ENCODE measurements around the gene PEX26.

PEX26 gene

GRCh38 chr22:18110194-18110953 is 32.6 kb downstream of the PEX26 start, which contains the start of gene TUBA8:
TUBA8 (plus strand) TSS chr22:18110809; CDS start chr22:18110866, 57 bp downstream.
- peak within 1 kb of the TSS; percentile 18 for H3K4me3 ChIP-seq (ENCODE audit: severe bottlenecking)
- DNase-seq (ENCODE audit: low spot score), result no peak
- ATAC-seq (ENCODE audit: low read depth), result peak; percentile 67

GRCh38 chr22:18110954-18111758 is 33.4 kb downstream of the PEX26 start:
- no peak for ATAC-seq (ENCODE audit: low read depth)
- Histone ChIP-seq H3K4me3 (ENCODE audit: severe bottlenecking) (peak overlapping the region; percentile 18), H3K9me3 (ENCODE audit: severe bottlenecking) (no peaks in the 10 kb centered on the region), H3K27ac (ENCODE audit: poor library complexity, severe bottlenecking) (no peak overlapping the region), H3K27me3 (ENCODE audit: insufficient read depth, poor library complexity, severe bottlenecking) (peaks cover 19% of the 10 kb centered on the region), H3K36me3 (ENCODE audit: low read depth) (no peaks in the 10 kb centered on the region), H3K4me1 (ENCODE audit: insufficient read depth, poor library complexity, severe bottlenecking) (no peaks in the 10 kb centered on the region)
- no peak for DNase-seq (ENCODE audit: low spot score)
- TF ChIP-seq CTCF (IDR thresholded peaks at IDR 0.05; ENCODE audit: poor library complexity, severe bottlenecking), result no peak

More at GRCh38 chr22:18110194-18110953, 32.6 kb downstream of the PEX26 start, which contains the start of gene TUBA8:
- H3K4me1 ChIP-seq (ENCODE audit: insufficient read depth, poor library complexity, severe bottlenecking), result no peaks in the 10 kb centered on the region
- TF ChIP-seq CTCF (IDR thresholded peaks at IDR 0.05; ENCODE audit: poor library complexity, severe bottlenecking), result no peak
- H3K9me3 ChIP-seq (ENCODE audit: severe bottlenecking), result no peaks in the 10 kb centered on the region
- no peaks in the 10 kb centered on the region for H3K36me3 ChIP-seq (ENCODE audit: low read depth)
- H3K27ac ChIP-seq (ENCODE audit: poor library complexity, severe bottlenecking), result no peak within 1 kb of the TSS
- H3K27me3 ChIP-seq (ENCODE audit: insufficient read depth, poor library complexity, severe bottlenecking), result peaks cover 19% of the 10 kb centered on the region

GRCh38 chr22:18111759-18112330 is 34.1 kb downstream of the PEX26 start:
- H3K4me3 ChIP-seq (ENCODE audit: severe bottlenecking), result no peak overlapping the region
- no peaks in the 10 kb centered on the region for H3K9me3 ChIP-seq (ENCODE audit: severe bottlenecking)
- no peak for TF ChIP-seq CTCF (IDR thresholded peaks at IDR 0.05; ENCODE audit: poor library complexity, severe bottlenecking)
- DNase-seq (ENCODE audit: low spot score) (no peak), ATAC-seq (ENCODE audit: low read depth) (no peak)
- peaks cover 19% of the 10 kb centered on the region for H3K27me3 ChIP-seq (ENCODE audit: insufficient read depth, poor library complexity, severe bottlenecking)
- no peaks in the 10 kb centered on the region for H3K36me3 ChIP-seq (ENCODE audit: low read depth)
- no peaks in the 10 kb centered on the region for H3K4me1 ChIP-seq (ENCODE audit: insufficient read depth, poor library complexity, severe bottlenecking)
- H3K27ac ChIP-seq (ENCODE audit: poor library complexity, severe bottlenecking), result no peak overlapping the region

DNA sequence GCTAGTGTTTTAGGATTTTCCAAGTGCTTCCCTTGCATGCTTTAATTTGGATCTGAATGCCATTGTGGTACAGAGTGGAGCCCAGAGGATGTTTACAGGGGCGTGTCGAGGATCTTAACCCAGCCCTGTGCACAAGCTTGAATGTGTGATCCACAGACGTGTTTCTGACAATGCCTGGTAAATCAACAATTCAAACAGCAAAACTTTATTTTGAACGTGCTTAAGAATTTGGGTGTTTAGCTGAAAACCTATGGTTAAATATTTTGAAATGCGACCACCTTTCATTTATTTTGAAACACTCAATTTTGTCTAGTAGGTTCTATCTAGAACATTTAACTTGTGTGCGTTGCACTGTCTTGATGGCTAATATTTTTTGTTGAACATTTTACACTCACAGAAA is 34.6 kb downstream of the PEX26 start:
- ATAC-seq (ENCODE audit: low read depth), result no peak

More for the DNA sequence above, 34.6 kb downstream of the PEX26 start:
- Histone ChIP-seq H3K27me3 (ENCODE audit: insufficient read depth, poor library complexity, severe bottlenecking) (peaks cover 19% of the 10 kb centered on the region), H3K4me1 (ENCODE audit: insufficient read depth, poor library complexity, severe bottlenecking) (no peaks in the 10 kb centered on the region), H3K9me3 (ENCODE audit: severe bottlenecking) (no peaks in the 10 kb centered on the region), H3K4me3 (ENCODE audit: severe bottlenecking) (no peak overlapping the region), H3K27ac (ENCODE audit: poor library complexity, severe bottlenecking) (no peak overlapping the region), H3K36me3 (ENCODE audit: low read depth) (no peaks in the 10 kb centered on the region)
- TF ChIP-seq CTCF (IDR thresholded peaks at IDR 0.05; ENCODE audit: poor library complexity, severe bottlenecking), result no peak
- no peak for DNase-seq (ENCODE audit: low spot score)
